Stimulated activated CD8-positive, alpha-beta memory T cell treated with anti-CD3 and anti-CD28 coated beads, Interleukin-12 subunit alpha, Interleukin-12 subunit beta, amount 100 ng/mL, for 4 hours (primary cell): ENCODE results near the gene HS6ST3.

ENCODE experiments used
- DNase-seq: peaks from one replicate; pipeline ENCODE4 v3.0.0-alpha.2; 2020; ENCODE audit warnings: low read depth

The HS6ST3 gene

DNA sequence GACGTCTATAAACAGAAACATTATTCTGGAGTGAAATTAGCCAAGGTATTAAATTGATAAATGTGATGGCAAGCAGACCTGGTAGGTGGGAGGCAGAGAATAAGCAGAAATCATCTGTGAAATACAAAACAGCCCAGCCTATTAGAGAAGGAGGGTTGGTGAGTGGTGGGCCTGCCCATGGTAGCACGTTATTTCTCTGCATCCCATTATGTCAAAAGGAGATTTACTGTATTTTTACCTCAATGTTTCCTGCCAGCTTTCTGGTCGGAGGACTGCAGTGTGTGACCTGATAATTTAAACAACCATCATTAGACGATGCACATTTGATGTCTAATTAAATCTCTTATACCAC, 703.5 kb downstream of the HS6ST3 start:
- DNase-seq, result no peak

DNA sequence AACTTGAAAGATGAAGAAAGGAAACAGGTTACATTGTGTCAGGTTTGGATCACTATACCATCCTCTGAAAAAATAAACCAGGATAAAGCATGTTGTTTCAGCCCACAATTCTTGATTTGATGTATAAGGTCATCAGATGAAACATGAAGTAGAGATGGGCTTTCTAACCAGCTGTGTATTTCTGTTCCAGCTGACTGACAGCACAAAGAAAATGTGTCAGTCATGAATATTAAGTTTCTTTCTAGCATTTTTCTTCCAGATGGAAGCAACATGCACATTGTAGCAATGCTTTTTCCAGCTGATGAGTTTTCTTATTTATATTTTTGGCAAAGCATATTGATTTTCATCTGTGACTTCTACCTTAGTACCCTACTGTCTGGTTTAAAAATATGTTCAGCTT, 704.8 kb downstream of the HS6ST3 start:
- no peak for DNase-seq

DNA sequence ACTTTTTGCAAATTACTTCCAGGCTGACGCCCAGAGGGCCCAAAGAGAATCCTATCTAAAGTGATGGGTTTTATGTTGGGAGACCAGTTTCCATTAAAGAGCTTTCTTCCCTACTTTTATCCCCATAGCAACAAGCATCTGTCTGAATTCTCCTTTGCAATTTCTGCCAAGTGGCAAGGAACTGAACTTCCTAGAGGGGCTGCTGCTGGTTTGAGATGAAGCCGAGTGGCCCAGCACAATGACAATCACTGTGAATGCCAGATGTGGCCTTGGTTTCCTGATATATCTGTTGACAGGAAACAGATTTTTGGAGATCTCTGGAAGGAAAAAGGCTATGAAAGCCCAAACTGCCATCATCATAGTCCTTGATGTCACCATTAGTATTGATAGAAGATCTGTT, 705.8 kb downstream of the HS6ST3 start:
- no peak for DNase-seq

DNA sequence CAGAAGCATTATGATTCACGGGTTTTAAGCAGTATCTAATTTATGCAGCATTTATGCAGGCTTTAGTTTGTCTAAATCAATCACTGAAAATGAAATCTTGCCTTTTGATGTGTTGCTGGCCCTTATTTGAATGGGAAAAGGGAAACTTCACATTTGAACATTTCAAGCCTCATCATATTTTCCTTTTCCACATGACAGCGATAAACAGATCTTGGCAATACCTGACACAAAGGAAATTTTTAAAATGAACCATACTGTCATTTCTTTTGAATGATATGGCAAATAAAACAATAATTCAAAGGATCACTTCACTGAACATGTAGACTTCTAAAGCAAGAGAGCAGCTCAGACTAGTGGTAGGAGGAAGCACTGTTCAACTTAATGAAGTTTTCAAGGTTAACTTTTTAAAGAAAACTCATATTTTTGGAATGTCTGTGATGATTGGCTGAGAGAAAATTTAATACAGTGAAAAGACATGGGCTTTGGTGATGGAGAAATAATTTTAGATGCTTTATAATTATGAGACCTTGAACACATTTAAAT, 706.3 kb downstream of the HS6ST3 start:
- no peak for DNase-seq

DNA sequence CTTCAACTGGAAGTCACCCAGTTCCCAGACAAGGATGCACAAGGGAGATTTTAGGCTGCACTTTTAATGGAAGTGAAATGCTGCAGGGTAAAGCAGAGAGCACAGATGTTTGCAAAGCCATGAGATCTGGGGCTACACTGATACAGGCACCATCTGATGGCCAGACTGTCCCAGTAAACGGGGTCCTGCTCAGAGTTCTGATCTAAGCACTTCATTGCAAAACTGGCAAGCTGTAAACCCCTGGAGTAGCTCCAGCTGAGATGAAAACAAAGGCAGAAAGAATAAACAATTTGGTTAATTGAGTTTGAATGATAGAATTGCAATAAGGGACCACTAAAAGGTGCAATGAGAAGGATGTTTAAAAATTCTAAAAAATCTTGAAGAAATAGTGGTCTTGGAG, 707.2 kb downstream of the HS6ST3 start:
- DNase-seq, result no peak

DNA sequence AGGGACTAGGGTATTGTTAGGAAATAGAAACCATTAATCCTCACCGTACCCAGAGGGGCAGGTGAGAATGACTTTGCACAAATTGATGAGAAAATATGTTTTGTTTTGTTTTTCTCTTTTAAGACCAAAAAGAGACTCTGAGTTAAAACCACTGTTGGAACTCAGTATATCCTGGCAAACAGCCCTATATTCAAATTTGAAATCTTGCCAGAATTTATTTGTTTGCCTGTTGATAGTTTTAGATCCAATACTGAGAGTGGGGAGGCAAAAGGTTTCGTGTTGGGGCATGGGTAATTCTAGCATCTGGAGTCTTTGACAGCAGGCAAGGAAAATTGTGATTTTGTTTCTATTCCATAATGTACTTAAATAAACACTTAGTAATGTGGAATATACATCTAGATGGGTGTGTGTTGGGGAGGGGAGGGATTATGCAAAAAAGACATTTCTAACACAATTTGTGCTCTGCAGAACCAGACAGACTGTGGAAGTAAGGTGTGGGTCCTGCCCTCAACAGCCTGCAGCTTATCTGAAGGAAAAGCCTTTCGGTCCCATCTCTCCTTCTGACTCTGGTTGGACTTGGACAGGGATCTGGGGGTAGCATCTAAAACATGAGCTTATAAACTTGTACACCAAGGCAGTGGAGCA, 713.7 kb downstream of the HS6ST3 start:
- no peak for DNase-seq

DNA sequence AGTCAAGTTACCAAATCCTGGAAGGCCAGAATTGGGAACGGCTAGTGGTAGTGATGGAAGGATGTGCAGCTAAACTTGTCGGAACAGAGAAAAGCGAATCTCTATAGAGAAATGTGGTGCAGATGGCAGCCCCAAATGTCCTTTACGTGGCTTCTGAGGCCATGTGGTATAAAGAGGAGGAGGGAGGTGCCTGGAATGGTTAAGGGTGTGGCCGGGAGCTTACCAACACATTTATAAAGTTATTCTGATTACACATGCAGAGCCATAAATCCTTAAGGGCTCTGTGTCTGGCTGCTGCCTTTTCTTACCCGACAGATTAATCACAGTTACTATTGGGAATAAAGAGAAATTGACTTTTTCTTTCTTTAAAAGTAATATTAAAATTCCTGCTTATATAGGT, 714.3 kb downstream of the HS6ST3 start:
- no peak for DNase-seq

DNA sequence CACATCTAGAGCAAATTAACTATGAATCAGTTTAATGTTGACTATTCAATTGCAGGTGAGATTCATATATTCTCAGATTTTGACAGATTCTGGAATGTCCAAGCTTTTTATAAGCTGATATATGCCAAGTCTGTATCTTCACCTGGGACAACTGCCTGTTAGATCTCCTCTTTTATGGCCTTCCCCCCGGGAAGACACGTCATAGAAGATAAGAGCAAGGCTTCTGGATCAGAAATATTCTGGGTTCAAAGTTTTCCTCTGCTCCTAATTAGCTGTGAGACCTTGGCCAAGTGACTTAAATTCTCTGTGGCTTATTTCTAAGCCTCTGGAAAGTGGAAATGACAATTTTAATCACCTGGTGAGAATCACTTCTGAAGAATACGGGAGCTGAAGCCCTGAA, 716.8 kb downstream of the HS6ST3 start:
- no peak for DNase-seq

DNA sequence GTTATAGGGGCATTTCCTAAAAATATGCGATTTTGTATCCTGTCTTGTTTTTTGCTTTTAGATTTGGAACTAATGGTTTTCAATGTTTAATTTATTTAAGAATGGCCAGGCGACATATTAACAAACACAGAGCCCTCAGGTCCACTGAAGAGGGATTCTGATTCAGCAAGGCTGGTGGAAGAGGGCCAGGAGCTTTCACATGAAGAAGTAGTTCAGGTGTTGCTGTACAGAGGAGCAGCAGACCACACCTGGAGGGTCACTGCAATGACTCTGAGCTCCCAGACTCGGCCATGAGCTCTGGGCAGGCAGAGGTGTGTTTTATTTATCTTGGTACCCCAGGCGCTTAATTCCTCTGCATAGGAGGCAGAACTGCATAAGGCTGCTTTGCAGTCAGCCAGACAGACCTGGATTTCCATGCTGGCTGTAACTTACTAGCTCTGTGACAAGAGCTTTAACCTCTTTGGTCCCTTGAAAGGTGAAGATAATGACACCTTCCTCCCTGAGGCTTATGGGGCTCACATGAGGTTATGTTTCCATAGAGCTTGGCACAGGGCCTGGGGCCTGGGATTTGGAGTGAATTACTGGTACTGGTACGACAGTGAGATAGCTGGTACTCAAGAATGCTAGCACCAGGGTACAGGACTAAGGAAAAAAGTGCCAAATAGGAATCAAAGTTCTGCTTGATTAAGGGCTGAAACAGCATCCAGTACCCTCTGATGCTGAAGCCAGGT, 719.6 kb downstream of the HS6ST3 start:
- no peak for DNase-seq

DNA sequence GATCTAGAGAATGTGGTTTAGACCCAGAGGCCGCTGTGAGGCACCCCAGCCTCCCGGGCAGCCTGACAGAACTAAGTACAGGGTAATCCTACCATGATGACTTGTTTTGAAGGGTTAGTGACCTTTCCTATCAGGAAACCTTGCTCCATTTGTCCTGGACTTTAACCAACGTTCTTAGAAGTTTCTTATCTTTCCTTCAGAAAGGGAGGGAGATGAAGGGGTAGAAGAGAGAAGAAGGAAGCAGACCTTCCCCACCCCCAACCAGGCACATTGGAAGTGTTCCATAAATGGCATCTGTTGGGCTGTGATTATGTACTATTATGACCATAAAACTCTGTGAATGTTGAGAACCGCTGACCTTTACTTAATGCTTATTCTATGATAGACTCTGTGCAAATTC, 720.2 kb downstream of the HS6ST3 start:
- DNase-seq, result no peak

DNA sequence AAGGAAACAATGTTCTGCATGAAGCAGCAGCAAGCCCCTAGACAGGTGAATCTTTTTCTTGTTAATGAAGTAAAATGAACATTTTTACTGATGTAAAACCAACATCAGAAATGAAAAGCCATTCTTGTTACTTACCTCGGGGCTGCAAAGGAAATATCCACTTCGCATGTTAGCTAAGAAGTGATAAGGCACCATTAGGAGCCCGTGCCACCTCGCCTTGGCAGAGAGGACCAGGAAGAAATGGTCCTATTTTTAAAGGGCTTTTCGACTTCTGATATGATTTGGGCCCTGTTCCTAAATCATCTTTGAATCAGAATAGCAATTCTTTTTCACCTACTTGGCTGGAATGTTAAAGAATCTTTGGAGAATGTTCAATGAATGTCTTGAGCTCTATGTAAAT, 721.1 kb downstream of the HS6ST3 start:
- no peak for DNase-seq

DNA sequence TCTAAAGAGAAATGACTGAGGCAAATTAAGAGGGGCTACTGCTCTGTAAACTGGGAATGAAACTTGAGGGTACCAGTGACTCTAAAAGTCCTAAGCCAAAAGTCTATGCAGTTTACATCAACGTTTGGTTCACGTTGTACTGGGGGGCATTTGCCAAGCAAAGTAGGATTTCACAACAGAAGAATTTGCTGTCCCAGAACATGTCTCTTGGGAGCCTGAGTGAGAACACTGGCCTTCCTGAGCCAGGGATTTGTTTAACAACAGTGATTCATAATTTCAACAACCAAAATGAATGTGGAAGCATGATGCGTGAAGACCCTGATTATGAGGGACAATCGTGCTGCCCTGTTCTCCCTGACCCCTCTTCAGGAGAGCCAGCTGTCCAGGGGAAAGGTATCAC, 726.4 kb downstream of the HS6ST3 start:
- no peak for DNase-seq

DNA sequence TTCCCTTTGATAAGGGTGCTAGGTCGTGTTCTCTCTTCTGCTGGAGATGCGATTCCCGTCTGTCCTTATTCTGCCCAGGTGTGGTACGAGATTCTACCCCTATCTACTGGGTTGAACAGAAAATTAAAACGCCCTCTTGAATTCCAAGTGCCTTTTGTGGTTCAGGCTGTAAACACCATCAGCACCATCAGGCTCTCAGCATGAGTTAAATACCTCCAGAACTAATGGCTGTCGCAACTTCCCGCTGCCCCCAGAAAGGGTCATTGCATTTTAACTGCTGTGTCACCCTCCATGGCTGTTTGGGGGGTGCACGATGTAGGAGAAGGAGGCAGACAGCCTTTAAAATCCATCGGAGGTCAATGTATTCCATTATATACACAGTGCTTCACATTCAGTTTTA, 727.0 kb downstream of the HS6ST3 start:
- DNase-seq, result no peak

DNA sequence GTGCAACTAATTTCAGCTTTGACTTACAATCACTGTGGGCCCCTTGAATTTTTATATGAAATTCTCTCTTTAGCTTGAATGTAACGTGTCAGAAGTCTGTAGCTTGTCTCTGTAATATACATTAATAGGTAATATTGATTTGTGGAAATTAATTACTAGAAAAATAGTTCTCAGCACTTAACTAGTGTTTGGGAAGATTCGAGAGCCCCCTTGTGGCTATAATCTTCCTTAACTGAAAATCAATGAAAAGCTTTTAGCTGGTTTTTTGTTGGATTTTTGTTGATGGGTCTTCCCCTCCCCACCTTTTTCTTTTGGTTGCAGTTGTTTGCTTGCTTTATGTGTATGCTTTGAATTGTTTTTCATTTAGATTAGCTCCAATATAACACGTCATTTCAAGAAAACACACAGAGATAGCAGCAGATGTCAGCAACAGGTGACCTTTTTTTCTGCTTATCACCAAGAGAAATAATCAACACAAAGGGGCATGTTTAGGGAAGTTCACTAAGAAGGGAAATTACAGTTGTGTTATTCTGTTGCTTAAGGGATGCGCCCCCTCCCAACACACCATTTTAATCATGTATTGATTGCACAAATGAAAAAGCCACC, 727.5 kb downstream of the HS6ST3 start:
- no peak for DNase-seq

DNA sequence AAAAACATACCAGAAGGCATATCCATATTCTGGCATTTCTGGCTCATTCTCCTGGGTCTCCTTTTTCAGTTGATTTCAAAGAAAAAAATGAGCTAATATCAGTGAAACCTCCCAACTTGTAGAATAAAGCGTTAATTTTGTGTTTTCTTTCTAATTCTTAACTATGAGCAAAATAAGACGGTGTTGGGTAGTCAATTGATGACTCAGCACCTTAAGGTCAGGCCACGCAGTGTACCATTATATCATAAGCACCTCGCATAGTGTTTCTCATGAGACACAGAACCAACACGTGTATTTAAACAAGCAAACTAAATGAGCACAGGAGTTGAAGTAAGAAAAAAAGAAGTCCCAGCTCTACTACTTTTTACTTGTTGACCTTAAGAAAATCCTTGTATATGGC, 729.5 kb downstream of the HS6ST3 start:
- DNase-seq, result no peak

DNA sequence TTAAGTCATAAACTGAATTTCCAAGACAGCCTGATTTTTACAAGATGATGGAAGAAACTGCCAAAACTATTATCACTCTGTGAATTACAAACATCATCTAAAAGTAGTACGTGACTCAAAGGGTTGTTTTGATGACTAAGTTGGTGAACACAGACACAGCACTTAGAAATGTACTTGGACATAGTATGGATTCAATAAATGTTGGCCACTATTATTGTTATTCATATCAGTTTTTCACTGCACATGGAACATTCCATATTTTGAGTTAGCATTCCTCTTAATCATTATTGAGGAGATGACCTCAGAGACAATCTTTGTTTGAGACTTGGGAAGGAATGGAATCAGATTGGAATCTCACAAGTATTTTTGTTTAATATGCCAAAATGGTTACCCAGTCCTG, 731.5 kb downstream of the HS6ST3 start:
- no peak for DNase-seq

DNA sequence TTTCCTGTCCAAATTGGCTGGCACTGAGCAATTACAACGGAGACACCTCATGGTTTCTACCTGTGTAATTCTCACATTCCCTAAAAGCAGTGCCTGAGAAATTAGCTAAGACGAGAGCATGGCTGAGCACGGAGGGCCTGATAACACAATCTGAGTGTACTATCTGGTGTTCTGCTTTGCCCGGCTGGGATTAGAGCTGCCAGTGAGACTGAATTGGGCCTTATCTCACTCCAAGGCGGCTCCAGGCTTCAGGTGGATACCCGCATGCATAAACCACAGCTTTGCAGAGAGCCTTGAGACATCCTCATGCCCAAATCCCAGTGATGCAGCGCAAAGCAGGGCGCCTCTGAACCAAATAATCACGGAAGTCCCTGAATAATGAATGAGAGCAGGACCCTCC, 732.1 kb downstream of the HS6ST3 start:
- no peak for DNase-seq

DNA sequence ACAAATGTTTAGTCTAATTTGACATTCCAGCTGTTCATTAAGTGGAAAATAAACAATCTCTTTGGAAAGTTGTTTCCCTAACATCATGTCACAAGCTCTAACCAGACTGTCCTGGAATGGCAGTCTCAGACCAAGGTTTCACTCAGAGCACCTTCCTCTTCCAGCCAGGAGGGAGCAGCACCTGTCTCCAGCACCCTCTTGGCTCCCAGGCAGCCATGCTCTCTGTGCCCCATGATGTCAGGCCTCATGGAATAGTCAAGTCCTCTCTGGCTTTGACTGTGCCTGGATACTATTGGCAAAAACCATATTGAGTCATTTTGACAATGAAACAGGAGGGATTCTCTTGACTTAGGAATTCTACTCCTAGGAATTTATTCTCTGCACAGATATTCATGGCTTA, 733.0 kb downstream of the HS6ST3 start:
- no peak for DNase-seq

DNA sequence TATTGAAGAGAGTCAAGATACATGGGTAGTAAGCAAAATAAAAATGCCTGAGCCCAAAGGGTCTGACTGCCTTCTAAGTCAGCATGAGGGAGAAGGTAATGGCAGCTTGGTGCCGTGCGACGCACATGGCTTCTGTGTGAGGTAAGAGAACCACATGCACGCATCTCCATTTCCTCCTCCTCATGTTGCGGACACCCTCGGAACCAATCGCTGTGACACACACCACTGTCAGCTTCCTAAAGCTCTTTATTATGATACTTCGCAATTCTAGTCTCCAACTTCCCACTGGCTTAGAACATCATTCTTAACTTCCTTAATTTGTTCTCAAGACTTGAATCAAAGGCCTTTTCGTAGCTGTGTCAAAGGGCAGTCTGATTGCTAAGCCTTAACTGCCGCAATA, 734.2 kb downstream of the HS6ST3 start:
- no peak for DNase-seq

DNA sequence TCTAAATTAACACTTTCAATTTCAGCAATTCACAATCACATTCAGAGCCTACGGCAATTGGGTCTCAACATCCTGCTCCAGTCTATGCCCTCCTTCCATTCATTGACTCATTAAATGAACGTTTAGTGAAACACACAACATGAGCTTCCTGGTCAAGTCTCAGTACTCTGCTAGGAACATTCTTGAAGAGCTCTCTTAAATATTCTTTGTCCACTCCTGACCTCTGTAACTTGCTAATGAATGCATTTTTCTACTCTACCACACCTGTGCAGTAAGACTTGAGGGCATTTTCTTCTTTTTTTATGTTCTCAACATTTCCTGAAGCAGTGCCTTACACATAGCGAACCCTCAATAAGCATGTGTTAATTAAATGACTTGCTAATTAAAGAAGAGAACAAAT, 735.7 kb downstream of the HS6ST3 start:
- no peak for DNase-seq

DNA sequence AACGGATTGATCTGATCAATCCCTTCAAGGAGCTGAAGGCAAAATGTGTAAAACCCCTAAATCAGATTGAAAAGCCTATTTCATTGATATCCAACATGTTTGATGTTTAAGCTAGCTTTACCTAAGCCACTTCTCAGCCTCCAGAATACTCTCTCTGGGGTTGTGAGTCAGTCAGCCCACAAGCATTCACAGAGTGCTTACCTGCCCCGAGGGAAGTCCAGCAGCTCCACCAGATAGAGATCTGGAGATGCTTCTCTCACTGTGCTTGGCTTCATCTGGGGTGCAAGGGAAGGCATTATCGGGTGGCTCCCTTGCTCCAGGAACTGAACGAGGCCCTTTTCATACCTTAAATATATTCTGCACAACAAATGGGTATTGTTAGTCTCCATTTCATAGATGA, 744.7 kb downstream of the HS6ST3 start:
- no peak for DNase-seq

DNA sequence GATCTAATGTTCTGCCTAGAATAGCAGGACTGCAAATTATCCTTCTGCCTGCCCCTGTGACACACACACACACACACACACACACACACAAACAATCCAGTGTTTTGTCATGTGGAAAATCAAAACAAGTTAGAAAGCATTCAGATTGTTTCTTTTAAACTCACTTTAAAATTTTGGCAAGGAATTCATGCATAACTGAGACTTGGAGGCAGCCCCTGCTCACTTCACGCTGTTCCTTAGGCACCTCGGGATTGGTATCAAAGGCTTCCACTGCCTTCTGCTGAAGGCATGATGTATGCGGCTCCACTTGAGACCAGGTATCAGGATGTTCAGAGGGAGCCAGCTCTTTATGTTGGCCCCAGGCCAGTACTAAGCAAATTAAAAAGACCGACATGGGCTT, 745.6 kb downstream of the HS6ST3 start:
- DNase-seq, result no peak

DNA sequence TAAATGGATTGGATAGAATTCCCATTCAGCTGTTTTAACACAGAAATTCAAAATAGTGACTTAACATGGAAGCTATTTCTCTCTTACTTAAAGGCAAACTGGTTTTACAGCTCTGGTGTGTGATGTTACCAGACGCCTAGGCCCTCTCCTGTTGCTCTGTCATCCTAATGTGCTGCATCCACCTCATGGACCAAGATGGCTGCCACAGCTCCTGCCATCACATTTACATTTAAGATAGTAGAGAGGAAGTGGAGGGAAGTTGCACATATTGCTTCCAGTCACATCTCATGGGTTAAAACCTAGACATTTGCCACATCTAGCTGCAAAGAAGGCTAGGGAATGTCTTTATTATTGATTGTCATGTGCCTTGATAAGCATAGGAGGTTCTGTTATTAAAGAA, 746.8 kb downstream of the HS6ST3 start:
- DNase-seq, result no peak

DNA sequence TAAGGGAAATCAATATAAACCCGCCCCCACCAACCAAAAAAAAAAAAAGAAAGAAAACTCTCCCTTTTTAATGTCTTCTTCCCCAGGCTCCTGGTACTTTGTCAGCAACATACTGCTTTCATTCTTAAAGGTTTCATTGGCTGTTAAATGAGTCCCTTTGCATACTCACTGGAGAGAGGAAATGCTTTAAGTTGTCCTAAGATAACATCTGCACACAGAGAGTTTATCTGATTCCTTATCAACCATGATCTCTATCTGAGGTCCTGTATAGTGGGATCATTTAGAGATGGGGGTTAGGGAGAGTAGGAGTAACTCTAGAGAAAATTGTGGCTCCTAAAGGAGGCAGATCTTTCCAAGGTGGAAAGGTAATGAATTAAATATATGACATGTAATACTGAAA, 747.9 kb downstream of the HS6ST3 start:
- no peak for DNase-seq
